Lower leg skin (tissue), 4 donors: ENCODE measurements around the gene EEF1AKMT3. TPM values are rescaled to one million over a fixed set of nuclear protein-coding genes. Genes with fewer than 3 reads are reported as not detected.

Source experiments
- DNase-seq, 2 donors: peaks; one replicate each; pipeline ENCODE4 v3.0.0-alpha.2; 2019; ENCODE audit warnings: low spot score in 2 of 2
- H3K4me3 ChIP-seq: fragments of 200-600 bp; sonication (generic); 2 replicates; pipeline ENCODE4 v1.5.1; 2017; ENCODE audit warnings: mild to moderate bottlenecking, low read depth; ENCODE audit not compliant: poor library complexity, severe bottlenecking
- POLR2A ChIP-seq, 2 donors: fragments of 450-650 bp; IDR thresholded peaks; one replicate each; pipeline ENCODE4 v1.6.1; 2016 to 2017; ENCODE audit warnings: antibody characterized with exemption in 2 of 2, mild to moderate bottlenecking in 1 of 2, moderate library complexity in 1 of 2
- WGBS, 2 donors: methylation state at CpG; one replicate each; pipeline ENCODE4 v1.1.5; 2018; 5-methylcytosine and 5-hydroxymethylcytosine counted together
- intact Hi-C: fragments of 100-400 bp; cut with DNase I; formaldehyde crosslinking; loops from one replicate; pipeline ENCODE4 v1.15.0; 2023; ENCODE audit warnings: low total_unique reads
- total RNA-seq, 4 donors: library from RNA; depleted of rRNA; stranded (reverse); fragments of >200 nt; gene quantifications; one replicate each; pipeline ENCODE4 v1.1.0, GENCODE V29; 2016
- TF ChIP-seq, protein P1 (sequence below), 3 donors: fragments of 450-650 bp; IDR thresholded peaks; one replicate each; pipeline ENCODE4 v1.5.1; 2016; ENCODE audit warnings: antibody characterized with exemption in 3 of 3, mild to moderate bottlenecking in 3 of 3, moderate library complexity in 2 of 3

The EEF1AKMT3 gene
- total RNA-seq, 4 donors from 2014 or later = 6.3 to 13.2 (median 9.9) TPM

DNA sequence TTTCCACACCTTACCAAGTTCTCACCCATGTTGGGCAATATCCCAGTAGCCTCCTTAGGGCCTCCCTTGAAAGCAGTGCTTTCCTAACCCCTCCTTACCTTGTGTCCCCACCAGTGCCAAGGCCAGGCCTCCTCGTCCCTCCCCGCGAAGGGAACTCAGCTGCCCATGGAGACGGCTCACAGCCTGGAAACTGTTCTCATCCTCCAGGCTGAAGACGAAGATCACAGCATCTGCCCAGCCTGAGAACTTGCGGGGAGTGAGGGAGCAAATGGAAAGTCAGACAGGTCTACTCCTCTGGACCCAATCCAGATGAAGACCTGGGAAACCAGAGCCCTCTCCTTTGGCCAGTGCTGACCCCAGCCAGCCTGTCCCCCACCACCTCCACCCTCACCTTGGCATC is 38.5 kb upstream of the EEF1AKMT3 start:
- TF ChIP-seq, protein P1, sequence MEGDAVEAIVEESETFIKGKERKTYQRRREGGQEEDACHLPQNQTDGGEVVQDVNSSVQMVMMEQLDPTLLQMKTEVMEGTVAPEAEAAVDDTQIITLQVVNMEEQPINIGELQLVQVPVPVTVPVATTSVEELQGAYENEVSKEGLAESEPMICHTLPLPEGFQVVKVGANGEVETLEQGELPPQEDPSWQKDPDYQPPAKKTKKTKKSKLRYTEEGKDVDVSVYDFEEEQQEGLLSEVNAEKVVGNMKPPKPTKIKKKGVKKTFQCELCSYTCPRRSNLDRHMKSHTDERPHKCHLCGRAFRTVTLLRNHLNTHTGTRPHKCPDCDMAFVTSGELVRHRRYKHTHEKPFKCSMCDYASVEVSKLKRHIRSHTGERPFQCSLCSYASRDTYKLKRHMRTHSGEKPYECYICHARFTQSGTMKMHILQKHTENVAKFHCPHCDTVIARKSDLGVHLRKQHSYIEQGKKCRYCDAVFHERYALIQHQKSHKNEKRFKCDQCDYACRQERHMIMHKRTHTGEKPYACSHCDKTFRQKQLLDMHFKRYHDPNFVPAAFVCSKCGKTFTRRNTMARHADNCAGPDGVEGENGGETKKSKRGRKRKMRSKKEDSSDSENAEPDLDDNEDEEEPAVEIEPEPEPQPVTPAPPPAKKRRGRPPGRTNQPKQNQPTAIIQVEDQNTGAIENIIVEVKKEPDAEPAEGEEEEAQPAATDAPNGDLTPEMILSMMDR (IDR thresholded peaks at IDR 0.05) = no peak
- no peak for TF ChIP-seq POLR2A (IDR thresholded peaks at IDR 0.05)
- DNase-seq = no peak
- H3K4me3 ChIP-seq = no peak overlapping the region
- intact Hi-C loops = no loop called here
- WGBS, 2 donors = 84 to 87% methylated on average over 6 of the region's 6 CpGs

DNA sequence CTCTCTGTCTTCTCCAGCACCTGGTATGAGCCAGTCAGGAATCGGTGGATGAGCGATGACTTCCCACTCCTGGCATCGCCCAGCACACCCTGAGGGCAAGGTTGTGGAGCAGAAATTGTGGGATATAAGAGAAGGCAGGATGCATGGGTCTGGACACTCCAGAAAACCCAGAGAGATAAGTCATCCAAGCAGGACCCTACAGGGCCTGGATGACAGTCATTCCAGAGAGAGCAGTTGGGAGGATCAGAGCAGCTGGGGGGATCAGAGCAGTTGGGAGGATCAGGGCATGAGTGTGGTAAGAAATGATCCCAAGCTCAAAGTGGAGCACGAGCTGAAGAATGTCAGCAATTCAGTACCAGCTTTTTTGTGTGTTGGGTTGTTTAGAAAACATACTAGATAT is 37.8 kb upstream of the EEF1AKMT3 start:
- TF ChIP-seq POLR2A (IDR thresholded peaks at IDR 0.05) = no peak
- TF ChIP-seq, protein P1 (IDR thresholded peaks at IDR 0.05) = no peak
- intact Hi-C loops = no loop called here
- DNase-seq = no peak
- H3K4me3 ChIP-seq = no peak overlapping the region
- WGBS, 2 donors = 71 to 74% methylated on average over 4 of the region's 4 CpGs

GRCh38 chr12:57735198-57735855 is 37.1 kb upstream of the EEF1AKMT3 start:
- intact Hi-C loops = no loop called here
- DNase-seq = no peak
- TF ChIP-seq POLR2A (IDR thresholded peaks at IDR 0.05) = no peak
- TF ChIP-seq, protein P1 (IDR thresholded peaks at IDR 0.05) = no peak
- H3K4me3 ChIP-seq = no peak overlapping the region
- 31 to 37% methylated on average over 8 of the region's 8 CpGs for WGBS, 2 donors

- TF ChIP-seq POLR2A (IDR thresholded peaks at IDR 0.05) = no peak
- TF ChIP-seq, protein P1 (IDR thresholded peaks at IDR 0.05) = no peak
- no peak for DNase-seq
- intact Hi-C loops = no loop called here
- no peak overlapping the region for H3K4me3 ChIP-seq
- 15 to 23% methylated on average over 45 to 46 of the region's 49 CpGs for WGBS, 2 donors
These were observed 36.3 kb upstream of the EEF1AKMT3 start for GRCh38 chr12:57735952-57736740.

- no peak overlapping the region for H3K4me3 ChIP-seq
- intact Hi-C loops = no loop called here
- TF ChIP-seq POLR2A (IDR thresholded peaks at IDR 0.05) = no peak
- TF ChIP-seq, protein P1 (IDR thresholded peaks at IDR 0.05) = no peak
- 9 to 22% methylated on average over 28 to 29 of the region's 31 CpGs for WGBS, 2 donors
- no peak for DNase-seq
These were observed 35.5 kb upstream of the EEF1AKMT3 start for GRCh38 chr12:57736741-57737466.
